HG02885 (cell line): ENCODE measurements around the gene RPA1.
"Not testable (repeated sequence)": the region's sequence is repeated elsewhere in the genome, so short reads cannot be mapped to it uniquely, and the experiment has no call there.

Experiments used
- ATAC-seq: cut with Tn5 transposase; IDR thresholded peaks from one replicate; pipeline ENCODE4 v1.9.1; 2021; ENCODE audit warnings: mild to moderate bottlenecking; ENCODE audit not compliant: unreplicated experiment, poor library complexity

Gene RPA1

DNA sequence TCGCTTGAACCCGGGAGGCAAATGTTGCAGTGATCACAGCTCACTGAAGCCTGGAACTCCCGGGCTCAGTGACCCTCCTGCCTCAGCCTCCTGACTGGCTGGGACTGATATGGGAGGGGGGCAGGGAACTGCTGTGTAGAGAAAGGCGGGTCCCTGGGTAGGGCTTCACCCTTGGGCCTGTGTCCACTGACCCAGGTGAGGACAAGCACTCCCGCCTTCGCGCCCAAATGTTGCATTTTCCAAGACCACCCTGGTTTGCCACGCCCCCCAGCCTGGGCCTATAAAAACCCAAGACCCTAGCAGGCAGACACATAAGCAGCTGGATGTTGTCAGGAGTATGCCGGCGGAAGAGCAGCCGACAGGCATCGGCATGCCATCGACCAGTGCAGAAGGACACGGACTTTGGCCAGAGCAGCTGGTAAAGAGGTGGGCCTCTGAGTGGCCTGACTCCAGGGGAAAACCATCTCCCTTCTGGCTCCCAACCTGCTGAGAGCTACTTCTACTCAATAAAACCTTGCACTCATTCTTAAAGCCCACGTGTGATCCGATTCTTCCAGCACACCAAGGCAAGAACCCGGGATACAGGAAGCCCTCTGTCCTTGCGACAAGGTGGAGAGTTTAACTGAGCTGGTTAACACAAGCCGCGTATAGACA is 19.2 kb upstream of the RPA1 start:
- no peak for ATAC-seq

- no peak for ATAC-seq
Measured at GRCh38 chr17:1813088-1813487, 16.7 kb upstream of the RPA1 start.

- ATAC-seq = no peak
Measured at GRCh38 chr17:1820528-1821252, 9.1 kb upstream of the RPA1 start.

- peak; percentile 19 for ATAC-seq
Measured at GRCh38 chr17:1829216-1829591, 601 bp upstream of the RPA1 start.

DNA sequence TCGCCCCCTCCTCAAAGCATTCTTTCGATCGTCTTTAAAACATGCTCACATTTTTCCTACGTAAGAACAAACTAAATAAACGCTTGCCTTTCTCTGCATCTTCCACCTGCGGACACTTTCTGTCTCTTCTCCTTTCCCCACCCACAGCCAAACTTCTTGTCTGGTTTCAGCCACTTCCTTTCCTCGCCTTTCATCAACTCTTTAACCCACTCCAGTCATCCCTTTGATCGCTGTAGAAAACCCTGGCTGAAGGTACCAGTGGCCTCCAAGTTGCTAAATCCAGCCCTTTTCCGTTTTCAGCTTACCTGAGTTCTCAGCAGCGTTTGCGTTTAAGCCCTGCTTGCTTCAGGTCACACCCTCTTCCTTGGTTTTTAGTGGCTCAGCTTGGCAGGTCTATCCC is 483 bp downstream of the RPA1 start:
- peak; percentile 3 for ATAC-seq

DNA sequence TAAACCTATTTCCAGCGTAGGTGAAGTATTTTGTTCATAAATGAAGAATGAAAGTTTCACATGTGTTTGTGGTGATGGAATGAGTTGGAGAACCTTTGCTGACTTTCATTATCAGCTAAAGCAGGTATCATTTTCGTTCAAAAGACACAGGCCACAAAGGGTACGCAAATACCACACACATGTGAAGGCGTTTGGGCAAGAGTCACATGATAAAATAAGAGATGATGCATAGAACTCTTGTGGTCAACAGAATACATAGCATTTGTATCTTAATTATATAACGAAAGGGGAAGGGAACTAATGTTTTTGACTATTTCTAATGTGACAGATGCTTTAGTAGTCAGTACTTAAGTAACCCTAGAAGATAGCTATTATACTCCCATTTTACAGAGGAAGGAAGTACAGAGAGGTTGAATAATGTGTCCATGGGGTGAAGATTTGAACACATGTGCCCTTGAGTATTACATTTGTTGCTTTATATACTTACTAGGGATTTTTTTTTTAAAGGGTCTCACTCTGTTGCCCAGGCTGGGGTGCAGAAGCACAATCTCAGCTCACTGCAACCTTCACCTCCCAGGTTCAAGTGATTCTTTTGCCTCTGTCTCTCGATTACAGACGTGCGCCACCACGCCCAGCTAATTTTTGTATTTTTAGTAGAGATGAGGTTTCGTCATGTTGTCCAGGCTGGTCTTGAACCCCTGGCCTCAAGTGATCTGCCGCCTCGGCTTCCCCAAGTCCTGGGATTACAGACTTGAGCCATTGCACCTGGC is 4.8 kb downstream of the RPA1 start:
- peak; percentile 63 for ATAC-seq

DNA sequence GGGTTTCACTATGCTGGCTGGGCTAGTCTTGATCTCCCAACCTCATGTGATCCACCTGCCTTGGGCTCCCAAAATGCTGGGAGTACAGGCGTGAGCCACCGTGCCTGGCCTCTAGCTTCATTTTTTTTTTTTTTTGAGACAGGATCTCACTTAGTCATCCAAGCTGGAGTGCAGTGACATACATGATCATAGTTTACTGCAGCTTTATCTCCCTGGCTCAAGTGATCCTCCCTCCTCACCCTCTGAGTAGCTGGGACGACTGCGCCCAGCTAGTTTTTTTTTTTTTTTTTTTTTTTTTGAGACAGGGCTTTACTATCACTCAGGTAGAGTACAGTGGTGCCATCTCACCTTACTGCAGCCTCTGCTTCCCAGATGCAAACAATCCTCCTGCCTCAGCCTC is 9.7 kb downstream of the RPA1 start:
- no peak for ATAC-seq

- no peak for ATAC-seq
Measured at GRCh38 chr17:1843947-1844346, 14.1 kb downstream of the RPA1 start.

DNA sequence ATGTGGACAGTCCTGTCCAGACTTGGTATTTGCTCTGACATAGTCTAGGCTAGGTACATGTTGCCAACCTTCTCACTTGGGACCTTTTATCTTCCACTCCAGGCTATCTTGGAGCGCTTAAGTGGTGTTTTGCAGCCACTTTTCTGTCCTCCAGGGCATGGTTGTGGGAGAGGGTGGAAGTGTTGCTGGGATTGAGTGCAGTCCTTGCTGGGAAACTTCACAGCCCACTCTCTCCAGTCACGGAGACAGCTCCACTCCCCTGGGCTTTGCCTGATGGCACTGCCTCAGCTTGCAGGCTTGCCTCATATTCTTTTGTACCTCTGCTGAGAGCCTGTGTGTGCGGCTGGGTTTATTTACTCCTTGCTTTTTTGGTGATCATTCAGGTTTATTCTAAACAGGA is 17.4 kb downstream of the RPA1 start:
- ATAC-seq = no peak

DNA sequence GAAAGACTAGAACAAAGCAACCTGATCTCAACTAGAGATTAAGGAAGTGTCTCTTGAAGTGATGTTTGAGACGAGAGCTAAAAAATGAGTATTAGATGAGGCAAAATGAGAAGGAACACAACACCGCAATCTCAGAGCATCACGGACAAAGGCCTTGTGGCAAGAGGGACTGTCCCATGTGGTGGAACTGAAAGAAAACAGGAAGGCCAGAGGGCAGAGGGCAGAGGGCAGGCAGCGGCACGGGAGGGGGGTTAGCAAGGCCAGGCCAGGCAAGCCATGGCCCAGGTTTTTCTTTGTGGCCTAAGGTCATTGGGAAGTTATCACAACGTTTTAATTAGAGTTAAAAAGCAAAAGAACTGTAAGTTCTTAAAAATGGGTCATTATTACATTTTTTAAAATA is 22.5 kb downstream of the RPA1 start:
- ATAC-seq = no peak

DNA sequence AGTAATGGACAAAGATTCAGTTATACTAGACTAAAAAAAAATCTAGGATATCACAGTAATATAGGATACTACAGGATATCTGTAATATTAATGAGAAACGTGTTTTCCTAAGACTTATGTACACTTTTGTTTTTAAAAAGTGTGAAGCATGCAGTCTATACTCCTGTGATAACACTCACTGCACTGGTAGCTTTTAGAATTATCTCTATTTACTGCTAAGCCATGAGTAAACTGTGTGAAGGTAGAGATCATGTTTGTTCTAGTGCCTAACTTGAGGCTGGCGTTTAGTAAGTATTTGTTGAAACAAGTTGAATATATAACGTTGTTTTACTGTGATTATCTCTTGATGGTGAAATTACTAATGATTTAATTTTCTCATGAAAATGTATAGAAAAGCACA is 23.9 kb downstream of the RPA1 start:
- no peak for ATAC-seq

DNA sequence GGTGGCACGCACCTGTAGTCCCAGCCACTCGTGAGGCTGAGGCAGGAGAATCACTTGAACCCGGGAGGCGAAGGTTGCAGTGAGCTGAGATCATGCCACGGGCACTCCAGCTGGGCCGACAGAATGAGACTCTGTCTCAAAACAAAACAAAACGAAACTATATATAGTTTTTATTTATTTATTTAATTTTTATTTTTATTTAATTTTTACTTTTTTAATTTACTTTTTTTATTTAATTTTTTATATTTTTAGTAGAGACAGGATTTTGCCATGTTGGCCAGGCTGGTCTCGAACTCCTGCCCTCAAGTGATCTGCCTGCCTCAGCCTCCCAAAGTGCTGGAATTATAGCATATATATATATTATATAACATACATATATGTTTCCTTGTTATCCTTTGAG is 26.7 kb downstream of the RPA1 start:
- ATAC-seq = not testable (repeated sequence)

GRCh38 chr17:1860978-1861377 is 31.2 kb downstream of the RPA1 start:
- ATAC-seq = no peak

DNA sequence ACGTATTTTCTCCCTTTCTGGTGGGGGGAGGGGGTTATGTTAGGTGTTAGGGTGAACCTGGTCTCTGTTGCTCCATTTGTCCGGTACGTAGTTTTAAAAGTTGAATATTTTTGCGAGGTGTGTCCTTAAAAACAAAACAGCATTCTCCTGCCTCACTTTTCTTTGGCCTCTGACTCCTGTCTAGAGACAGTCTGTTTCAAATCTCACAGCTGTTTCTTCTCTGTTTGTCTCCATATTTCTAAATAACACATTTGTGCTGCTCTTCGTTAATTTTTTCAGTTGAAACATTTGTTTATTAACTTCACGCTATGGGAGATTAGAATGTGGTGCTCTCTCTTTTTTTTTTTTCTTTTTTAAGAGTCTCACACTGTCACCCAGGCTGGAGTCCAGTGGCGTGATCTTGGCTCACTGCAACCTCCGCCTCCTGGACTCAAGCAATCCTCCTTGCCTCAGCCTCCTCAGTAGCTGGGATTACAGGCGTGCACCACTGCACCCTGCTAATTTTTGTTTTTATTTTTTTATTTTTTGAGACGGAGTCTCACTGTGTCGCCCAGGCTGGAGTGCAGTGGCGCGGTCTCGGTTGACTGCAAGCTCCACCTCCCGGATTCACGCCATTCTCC is 31.7 kb downstream of the RPA1 start:
- no peak for ATAC-seq

DNA sequence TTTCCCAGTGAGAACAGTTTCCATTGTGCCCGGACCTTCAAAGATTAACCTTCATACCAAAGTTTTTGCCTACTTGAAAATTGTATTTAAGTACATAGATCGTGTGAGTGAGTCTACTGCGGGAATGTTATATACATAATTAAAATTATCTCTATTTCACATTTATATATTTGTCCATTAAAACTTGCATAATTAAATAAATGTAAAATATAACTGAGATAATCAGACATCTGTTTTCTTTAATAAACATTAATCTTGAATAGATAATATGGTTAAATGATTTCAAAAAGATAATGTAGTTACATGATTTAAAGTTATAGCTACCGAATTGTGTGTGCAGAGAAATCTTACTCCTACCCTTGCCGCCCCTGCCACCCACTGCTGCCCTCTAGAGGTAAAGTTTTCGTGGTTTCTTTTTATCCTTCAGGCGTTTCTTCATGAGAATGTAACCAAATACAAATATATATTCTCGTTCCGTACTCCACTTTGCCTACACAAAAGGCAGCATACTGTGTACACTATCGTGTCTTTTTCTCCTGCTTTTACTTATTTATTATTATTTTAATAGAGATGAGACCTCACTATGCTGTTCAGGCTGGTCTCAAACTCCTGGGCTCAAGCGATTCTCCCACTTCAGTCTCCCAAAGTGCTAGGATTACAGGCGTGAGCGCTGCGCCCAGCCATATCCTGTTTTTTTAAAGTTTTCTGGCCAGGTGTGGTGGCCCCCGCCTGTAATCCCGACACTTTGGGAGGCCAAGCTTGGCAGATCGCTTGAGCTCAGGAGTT is 35.6 kb downstream of the RPA1 start:
- no peak for ATAC-seq

DNA sequence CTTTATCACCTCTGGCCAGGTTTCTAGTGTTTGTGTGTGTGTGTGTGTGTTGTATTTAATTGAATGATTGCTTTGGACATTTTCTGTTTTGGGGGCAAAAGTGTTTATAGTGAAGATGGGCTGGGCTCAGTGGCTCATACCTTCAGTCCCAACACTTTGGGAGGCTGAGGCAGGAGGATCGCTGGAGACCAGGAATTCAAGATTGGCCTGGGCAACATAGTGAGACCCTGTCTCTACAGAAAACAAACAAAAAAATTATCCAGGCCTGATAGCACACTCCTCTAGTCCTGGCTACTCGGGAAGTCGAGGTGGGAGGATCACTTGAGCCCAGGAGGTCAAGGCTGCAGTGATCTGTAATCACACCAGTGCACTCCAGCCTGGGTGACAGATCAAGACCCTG is 37.5 kb downstream of the RPA1 start:
- ATAC-seq = no peak

DNA sequence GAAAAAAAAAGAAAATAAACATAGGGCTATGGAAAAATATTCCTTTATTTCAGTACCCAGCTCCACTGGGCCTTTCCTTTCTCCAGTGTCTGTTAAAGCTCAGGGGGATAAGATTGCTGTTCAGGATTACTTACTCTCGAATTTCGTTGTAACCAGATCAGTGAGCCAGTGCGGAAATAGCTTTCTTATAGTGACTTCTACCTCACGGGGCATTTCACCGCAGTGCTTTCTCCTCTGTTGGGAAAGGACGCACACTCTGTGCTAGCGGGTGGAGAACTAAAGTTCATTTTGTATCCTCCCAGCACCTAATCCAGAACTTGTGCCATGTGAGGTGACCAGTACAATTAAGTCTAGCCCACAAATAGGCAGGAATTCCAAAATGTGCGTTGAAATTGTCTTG is 38.3 kb downstream of the RPA1 start:
- no peak for ATAC-seq

- no peak for ATAC-seq
Measured at GRCh38 chr17:1870592-1870991, 40.8 kb downstream of the RPA1 start.

DNA sequence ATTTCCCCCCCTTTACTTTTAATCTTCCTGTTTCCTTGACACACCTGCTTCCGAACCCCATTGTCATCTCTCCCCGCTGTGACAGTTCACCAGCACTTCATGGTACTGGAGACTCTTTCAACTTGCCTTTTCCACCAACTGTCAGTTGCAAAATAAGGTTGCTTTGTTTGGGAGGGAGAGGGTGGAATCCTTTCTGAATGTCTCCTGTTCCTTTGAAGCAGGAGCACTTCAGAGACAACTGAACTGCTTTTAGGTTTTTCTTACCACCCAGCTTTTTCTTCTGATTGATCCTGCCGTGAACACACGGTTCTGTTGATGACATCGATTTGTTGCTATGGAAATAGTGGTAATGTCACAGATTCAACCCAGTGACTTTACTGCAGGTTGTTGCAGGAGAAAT is 42.0 kb downstream of the RPA1 start:
- no peak for ATAC-seq

- no peak for ATAC-seq
Measured at GRCh38 chr17:1872254-1872653, 42.4 kb downstream of the RPA1 start.
